Stimulated activated CD8-positive, alpha-beta memory T cell treated with anti-CD3 and anti-CD28 coated beads, Interleukin-7, amount 100 ng/mL, for 4 hours (primary cell): ENCODE results near the gene SLC22A4.

ENCODE experiments used
- DNase-seq, 2 donors: peaks; one replicate each; pipeline ENCODE4 v3.0.0-alpha.2; 2020; ENCODE audit warnings: low read depth in 2 of 2

The SLC22A4 gene

GRCh38 chr5:132262882-132263547 lies 31.2 kb upstream of the SLC22A4 start:
- no peak for DNase-seq

- peak; percentile 18 to 29 for DNase-seq
These were observed 30.5 kb upstream of the SLC22A4 start for GRCh38 chr5:132263548-132264261.

- DNase-seq = no peak
These were observed 29.5 kb upstream of the SLC22A4 start for GRCh38 chr5:132264546-132265335.

DNA sequence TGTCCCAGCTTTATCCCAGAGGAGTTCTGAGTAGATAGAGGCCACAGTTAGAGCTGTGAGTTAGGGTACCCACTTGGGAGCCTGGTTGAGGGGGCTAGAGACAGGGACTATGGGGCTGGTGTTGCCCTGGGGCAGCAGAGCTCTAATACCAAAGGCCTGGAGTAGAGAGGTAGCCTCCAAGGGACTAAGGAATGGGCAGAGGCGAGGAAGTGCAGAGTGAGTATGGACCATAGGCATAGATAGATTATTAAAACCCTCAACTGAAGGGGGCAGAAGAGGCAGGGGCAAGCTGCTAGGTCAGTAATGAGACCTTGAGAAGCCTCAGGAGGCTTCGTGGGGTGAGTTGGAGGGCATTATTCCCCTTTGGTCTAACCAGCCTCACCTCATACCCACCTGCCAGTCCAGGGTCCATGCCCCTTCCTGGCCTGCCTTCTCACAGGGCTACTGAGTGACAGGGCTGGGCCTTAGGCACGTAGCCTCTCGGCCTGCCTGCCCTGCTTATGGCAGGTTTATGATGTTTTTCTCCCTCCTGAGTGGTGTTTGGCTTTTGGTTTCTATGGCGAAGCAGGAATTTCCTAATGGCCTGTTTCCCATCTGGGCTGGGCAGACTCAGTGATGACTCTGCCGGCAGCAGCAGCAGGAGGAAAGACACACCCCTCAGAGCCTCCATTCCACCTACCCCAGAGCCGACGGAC lies 28.7 kb upstream of the SLC22A4 start:
- DNase-seq = no peak

- DNase-seq = no peak
These were observed 28.0 kb upstream of the SLC22A4 start for GRCh38 chr5:132266031-132266835.

DNA sequence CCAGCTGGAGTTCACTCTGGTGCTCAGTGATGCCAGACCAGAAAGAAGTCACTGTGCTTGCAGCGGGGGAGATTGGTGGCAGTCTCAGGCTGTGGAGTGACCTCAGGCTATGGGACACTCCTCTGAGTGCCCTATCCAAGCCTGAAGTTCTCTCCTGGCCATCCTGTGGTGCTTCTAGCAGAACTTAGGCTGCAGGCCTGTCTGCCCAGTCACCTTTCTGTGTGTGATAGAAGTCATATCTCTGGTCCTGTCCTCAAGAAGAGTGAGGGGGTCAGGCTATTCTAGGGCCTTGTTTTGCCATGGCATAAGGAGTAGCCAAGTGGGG lies 27.4 kb upstream of the SLC22A4 start:
- DNase-seq = no peak

DNA sequence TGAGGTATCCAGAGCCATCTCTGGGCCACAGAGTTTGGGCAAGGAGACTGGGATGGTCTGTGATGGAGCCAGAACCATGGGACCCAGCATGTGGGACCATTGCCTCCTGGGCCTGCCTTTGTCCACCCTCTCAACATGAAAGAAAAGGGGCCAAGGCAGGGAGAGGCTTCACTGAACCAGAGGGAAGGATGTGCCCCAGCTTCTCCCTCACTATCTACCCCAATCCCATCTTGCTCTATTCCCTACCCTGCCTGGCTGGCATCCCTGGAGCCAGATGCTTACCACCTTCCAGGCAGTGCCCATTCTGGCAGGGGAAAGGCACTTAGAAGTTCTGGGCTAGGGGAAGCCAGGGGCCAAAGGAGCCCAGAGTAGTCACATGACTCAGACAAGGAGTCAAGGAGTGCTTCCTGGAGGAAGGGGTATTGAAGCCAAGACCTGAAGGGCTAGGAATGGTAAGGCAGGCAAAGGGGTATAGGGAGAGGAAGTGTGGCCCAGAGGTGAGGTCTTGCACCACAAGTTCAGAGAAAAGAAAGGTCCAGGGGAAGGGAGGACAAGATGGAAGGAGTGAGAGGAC lies 26.9 kb upstream of the SLC22A4 start:
- DNase-seq = no peak

DNA sequence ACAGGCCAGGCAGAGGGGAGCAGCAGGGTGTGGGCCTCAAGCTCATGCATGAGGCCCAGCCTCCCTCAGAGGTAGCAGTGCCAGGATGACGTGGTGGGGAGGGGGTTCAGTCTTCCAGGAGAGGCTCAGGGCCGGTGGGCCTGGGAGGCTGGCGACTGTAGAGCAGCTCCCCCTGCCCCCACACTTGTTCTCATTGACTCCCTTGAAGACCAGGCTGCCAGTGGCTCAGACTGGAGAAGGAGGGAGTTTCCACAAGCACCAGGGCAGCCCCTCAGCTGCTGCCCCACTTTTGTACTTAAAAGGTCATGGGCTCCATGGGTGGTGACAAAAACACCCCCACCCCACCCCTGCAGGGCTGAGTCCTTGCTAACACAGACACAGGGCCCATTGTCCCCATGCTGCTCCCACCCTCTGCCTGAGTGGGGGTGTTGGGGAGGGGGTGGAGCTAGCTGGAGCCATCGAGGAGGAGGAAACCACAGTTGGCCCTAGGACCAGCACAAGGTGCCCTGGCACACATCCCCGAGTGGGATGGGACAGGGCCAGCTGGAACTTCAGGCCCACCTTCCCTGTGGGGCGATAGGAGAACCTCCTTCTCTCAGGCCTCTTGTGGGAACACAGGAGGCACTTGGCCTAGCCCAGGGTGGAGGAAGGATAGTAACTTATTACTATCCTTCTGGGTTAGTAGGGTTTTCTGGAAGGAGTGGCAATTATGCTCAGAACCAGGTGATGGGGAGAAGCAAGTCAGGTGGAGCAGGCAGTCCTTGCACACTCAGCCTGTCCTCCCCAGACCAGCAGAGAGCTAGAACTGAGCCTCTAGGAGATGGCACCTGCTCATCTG lies 26.0 kb upstream of the SLC22A4 start:
- DNase-seq = no peak

DNA sequence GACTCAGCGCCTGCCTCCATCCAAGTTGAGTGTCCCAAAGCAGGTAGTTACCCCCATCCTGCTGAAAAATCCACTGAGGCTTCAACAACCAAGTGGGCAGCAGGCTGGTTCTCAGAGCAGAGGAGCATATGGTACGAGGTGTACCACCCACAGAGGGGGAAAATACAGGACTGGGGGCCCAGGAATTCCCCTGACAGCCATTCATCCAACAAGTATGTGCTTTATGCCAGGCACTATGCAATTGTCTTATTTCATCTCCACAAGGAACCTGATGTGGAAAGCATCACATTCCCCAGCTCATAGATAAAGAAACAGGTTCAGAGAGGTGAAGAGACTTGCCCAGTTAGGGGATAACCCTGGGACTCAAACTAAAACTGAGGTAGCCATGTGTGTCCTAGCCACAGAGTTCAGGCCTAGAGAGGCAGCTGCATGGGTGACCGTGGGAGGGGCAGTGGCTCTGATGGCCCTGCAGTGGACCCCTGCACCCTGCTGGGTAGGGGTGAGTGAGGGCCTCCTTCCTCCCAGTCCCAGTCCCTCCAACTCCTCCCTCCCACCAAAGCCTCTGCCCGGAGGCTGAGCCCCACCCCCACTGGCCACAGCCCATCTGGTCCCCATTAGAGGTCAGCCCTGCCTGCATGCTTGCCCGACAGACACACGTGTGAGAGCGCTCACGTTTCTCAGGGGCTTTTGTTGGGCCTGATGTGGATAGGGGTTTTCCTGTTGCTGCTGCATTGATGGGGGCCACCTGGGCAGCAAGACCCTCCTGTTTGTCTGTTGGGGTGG lies 25.2 kb upstream of the SLC22A4 start:
- DNase-seq = no peak

DNA sequence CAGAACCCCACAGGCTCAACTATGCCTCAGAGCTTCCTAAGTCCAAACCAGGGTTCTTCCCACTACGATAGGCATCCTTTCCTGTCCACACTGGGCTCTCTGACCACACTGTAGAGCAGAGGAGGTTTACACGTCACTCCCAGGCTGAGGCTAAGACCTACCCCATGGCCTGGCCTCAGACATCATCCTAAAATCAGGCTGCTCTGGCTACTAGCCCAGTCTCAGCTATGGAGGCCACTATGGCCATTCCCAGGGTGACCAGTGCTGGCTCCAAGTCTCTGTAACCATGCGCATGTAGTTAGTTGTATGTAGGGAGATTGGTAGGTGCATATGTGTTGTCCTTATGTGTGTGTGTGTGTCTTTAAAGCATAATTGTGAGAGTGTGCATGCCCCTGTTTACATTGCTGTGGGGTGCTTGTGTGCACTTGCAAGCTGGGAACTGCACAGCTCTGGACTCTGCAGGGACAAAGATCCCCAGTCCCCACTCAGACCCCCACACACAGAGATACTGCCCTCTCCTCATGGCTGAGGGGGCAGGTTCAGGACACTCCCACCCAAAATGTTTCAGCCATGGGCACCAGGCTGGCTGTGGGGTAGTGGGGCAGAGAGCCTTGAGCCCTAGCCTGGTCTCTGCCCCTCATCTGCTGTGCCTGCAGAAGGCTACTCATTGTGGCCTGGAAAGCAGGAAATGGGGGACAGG lies 24.4 kb upstream of the SLC22A4 start:
- no peak for DNase-seq

GRCh38 chr5:132270335-132270665 lies 23.9 kb upstream of the SLC22A4 start:
- no peak for DNase-seq

GRCh38 chr5:132270706-132271105 lies 23.5 kb upstream of the SLC22A4 start:
- no peak for DNase-seq

GRCh38 chr5:132271251-132272246 lies 22.6 kb upstream of the SLC22A4 start:
- no peak for DNase-seq

DNA sequence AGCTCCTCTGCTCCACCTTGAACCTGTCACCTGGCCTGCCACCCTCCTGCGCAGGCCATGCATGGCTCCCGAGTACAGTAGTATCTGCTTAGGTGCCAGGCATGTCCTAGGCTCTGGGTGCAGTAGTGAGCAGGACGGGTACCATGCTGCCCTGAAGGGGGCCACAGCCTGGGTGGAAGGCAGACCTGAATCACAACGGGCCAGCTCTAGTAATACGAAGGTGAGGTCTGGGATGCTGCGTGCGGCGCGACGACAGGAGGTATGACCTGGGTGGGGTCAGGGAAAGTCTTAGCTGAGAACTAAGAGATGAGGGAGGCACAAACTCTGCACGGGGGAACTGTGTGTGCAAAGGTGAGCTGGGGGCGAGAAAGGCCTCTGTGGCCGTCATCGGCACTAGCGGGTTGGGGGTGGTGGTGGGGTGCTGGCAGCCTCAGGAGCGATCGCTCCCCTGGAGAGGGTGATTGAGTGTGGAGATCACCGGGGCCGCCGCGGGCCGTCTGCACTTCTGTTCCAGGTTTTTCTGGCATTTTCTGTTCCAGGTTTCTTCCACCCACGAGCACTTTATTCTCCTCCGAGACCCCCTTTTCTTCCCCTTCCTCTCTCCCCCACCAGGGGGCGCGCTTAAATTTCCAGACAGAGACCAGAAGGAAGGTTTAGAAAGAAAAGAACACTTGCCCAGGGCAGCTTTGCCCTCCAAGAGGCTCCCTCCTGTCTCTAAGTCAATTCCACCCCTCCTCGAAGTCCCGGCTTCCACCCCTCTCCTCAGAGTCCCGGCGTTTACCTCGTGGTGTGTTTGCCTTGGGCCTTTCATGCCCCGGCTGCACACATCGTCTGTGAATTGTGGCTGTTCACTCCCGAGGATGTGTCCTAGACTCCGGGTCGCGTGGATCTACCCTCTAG lies 21.6 kb upstream of the SLC22A4 start:
- DNase-seq = peak; percentile 45 to 58

- no peak for DNase-seq
These were observed 20.6 kb upstream of the SLC22A4 start for GRCh38 chr5:132273631-132274030.

- no peak for DNase-seq
These were observed 20.0 kb upstream of the SLC22A4 start for GRCh38 chr5:132274050-132274792.
